H1 (cell line): Measurements from ENCODE around the gene CCDC12.

Source experiments
- CTCF ChIP-seq, 3 experiments: IDR thresholded peaks; 1 replicate in 2 of 3; 2 replicates in 1 of 3; pipeline versions ENCODE4 v1.5.1 to v1.6.1; 2011; ENCODE audit warnings: low read length in 3 of 3, mild to moderate bottlenecking in 3 of 3, inconsistent platforms in 2 of 3, low read depth in 1 of 3, moderate library complexity in 1 of 3; ENCODE audit not compliant: insufficient read depth in 1 of 3; ENCODE audit errors: control extremely low read depth in 1 of 3
- EP300 ChIP-seq, 2 experiments: IDR thresholded peaks; 1 replicate in 1 of 2; 2 replicates in 1 of 2; pipeline ENCODE4 v1.6.1; 2011 to 2012; ENCODE audit warnings: low read depth in 2 of 2, low read length in 2 of 2, mild to moderate bottlenecking in 2 of 2, borderline replicate concordance in 1 of 2, inconsistent platforms in 1 of 2, moderate library complexity in 1 of 2
- JUND ChIP-seq: IDR thresholded peaks from 2 replicates; pipeline ENCODE4 v1.6.1; 2011; ENCODE audit warnings: mild to moderate bottlenecking, improper control_type of control experiment, low read length
- MAFK ChIP-seq: IDR thresholded peaks from 2 replicates; pipeline ENCODE4 v1.6.1; 2012; ENCODE audit warnings: low read depth, mild to moderate bottlenecking, improper control_type of control experiment, low read length
- MAX ChIP-seq: IDR thresholded peaks from 2 replicates; pipeline ENCODE4 v1.6.1; 2012; ENCODE audit warnings: inconsistent platforms
- POLR2A ChIP-seq, 2 experiments: IDR thresholded peaks; 1 replicate in 1 of 2; 2 replicates in 1 of 2; pipeline ENCODE4 v1.6.1; 2011; ENCODE audit warnings: low read depth in 2 of 2, low read length in 2 of 2, mild to moderate bottlenecking in 2 of 2; ENCODE audit errors: control extremely low read depth in 1 of 2
- SIN3A ChIP-seq, 2 experiments: IDR thresholded peaks in 1 of 2; conservative IDR thresholded peaks in 1 of 2; 2 replicates each; pipeline ENCODE4 v1.6.1; 2011 to 2012; ENCODE audit warnings: low read length in 2 of 2, improper control_type of control experiment in 1 of 2, low read depth in 1 of 2, mild to moderate bottlenecking in 1 of 2
- SP1 ChIP-seq: IDR thresholded peaks from 2 replicates; pipeline ENCODE4 v1.6.1; 2011; ENCODE audit warnings: low read depth, low read length
- SUZ12 ChIP-seq: fragments of 200-600 bp; sonication (generic); IDR thresholded peaks from 2 replicates; pipeline ENCODE4 v1.6.1; 2012; ENCODE audit warnings: mild to moderate bottlenecking, inconsistent platforms, low read length, moderate library complexity, mixed read lengths
- YY1 ChIP-seq: IDR thresholded peaks from 2 replicates; pipeline ENCODE4 v1.6.1; 2011; ENCODE audit warnings: low read depth, mild to moderate bottlenecking, low read length
- ZNF274 ChIP-seq: IDR thresholded peaks from 2 replicates; pipeline ENCODE4 v1.7.0; 2012; ENCODE audit warnings: low read length, borderline replicate concordance; ENCODE audit errors: extremely low read depth

GRCh38 chr3:46901061-46901460 is 75.5 kb downstream of the CCDC12 start:
- no peak for TF ChIP-seq SUZ12
- TF ChIP-seq MAX = no peak
- TF ChIP-seq CTCF (IDR thresholded peaks at IDR 0.05; ENCODE audit: control extremely low read depth in 1 of 3, insufficient read depth in 1 of 3, low read depth in 1 of 3, low read length in 3 of 3) = no peak
- no peak for TF ChIP-seq POLR2A (IDR thresholded peaks at IDR 0.05; ENCODE audit: control extremely low read depth in 1 of 2, low read depth in 2 of 2, low read length in 2 of 2)
- no peak for TF ChIP-seq EP300 (IDR thresholded peaks at IDR 0.05; ENCODE audit: borderline replicate concordance in 1 of 2, low read depth in 2 of 2, low read length in 2 of 2)
- no peak for TF ChIP-seq SP1
- TF ChIP-seq MAFK = no peak
- TF ChIP-seq JUND = no peak
- no peak for TF ChIP-seq ZNF274
- TF ChIP-seq SIN3A (conservative IDR thresholded peaks at IDR 0.05 in 1 of 2, IDR thresholded peaks at IDR 0.05 in 1 of 2; ENCODE audit: low read depth in 1 of 2, low read length in 2 of 2) = no peak
- no peak for TF ChIP-seq YY1
